GM15510 (cell line): ENCODE results near the gene MRPL50.

Experiments used
- POLR2A ChIP-seq: IDR thresholded peaks from 3 replicates; pipeline ENCODE4 v1.6.1; 2011; ENCODE audit warnings: borderline replicate concordance; ENCODE audit not compliant: insufficient read length; ENCODE audit errors: extremely low read depth

The MRPL50 gene

GRCh38 chr9:101398068-101398929 is at the start of gene MRPL50, which contains the start of gene ZNF189:
MRPL50 (minus strand) TSS chr9:101398618; CDS start chr9:101398592, 26 bp downstream.
ZNF189 (plus strand) TSS chr9:101398851; CDS start chr9:101399157, 306 bp downstream.
- peak; percentile 86 for TF ChIP-seq POLR2A

- TF ChIP-seq POLR2A = no peak
Measured at GRCh38 chr9:101446732-101447131, 48.3 kb upstream of the MRPL50 start.

- TF ChIP-seq POLR2A = no peak
Measured at GRCh38 chr9:101445353-101446029, 47.1 kb upstream of the MRPL50 start.

- no peak for TF ChIP-seq POLR2A
Measured at GRCh38 chr9:101443364-101443771, 45.0 kb upstream of the MRPL50 start.

GRCh38 chr9:101442736-101443135 is 44.3 kb upstream of the MRPL50 start:
- TF ChIP-seq POLR2A = no peak

GRCh38 chr9:101442318-101442717 is 43.9 kb upstream of the MRPL50 start:
- no peak for TF ChIP-seq POLR2A

- TF ChIP-seq POLR2A = no peak
Measured at GRCh38 chr9:101440714-101441230, 42.4 kb upstream of the MRPL50 start.

GRCh38 chr9:101438523-101438922 is 40.1 kb upstream of the MRPL50 start:
- TF ChIP-seq POLR2A = no peak

GRCh38 chr9:101437806-101438232 is 39.4 kb upstream of the MRPL50 start:
- TF ChIP-seq POLR2A = no peak

- TF ChIP-seq POLR2A = no peak
Measured at GRCh38 chr9:101435601-101436079, 37.2 kb upstream of the MRPL50 start, which contains the start of gene ALDOB. ALDOB (minus strand) TSS chr9:101435774; CDS start chr9:101430887, 4,887 bp downstream.

GRCh38 chr9:101434998-101435397 is 36.6 kb upstream of the MRPL50 start:
- no peak for TF ChIP-seq POLR2A

- no peak for TF ChIP-seq POLR2A
Measured at GRCh38 chr9:101433229-101433628, 34.8 kb upstream of the MRPL50 start.

GRCh38 chr9:101432740-101433139 is 34.3 kb upstream of the MRPL50 start:
- no peak for TF ChIP-seq POLR2A

- TF ChIP-seq POLR2A = no peak
Measured at GRCh38 chr9:101432171-101432570, 33.8 kb upstream of the MRPL50 start.

GRCh38 chr9:101429736-101430135 is 31.3 kb upstream of the MRPL50 start:
- TF ChIP-seq POLR2A = no peak
